Measurements from ENCODE around the gene MEN1.

MEN1 gene

GRCh38 chr11:64791781-64792291 lies 18.5 kb downstream of the MEN1 start:
- H3K27ac ChIP-seq: no peak overlapping the region
- TF ChIP-seq CTCF (IDR thresholded peaks at IDR 0.05) (no peak), ZFX (IDR thresholded peaks at IDR 0.05; ENCODE audit: borderline replicate concordance) (no peak)

- TF ChIP-seq CTCF (IDR thresholded peaks at IDR 0.05) (no peak), ZFX (IDR thresholded peaks at IDR 0.05; ENCODE audit: borderline replicate concordance) (no peak)
- H3K27ac ChIP-seq: no peak overlapping the region
Measured at GRCh38 chr11:64790205-64791095, 19.9 kb downstream of the MEN1 start.

GRCh38 chr11:64789331-64790204 lies 20.8 kb downstream of the MEN1 start:
- no peak for TF ChIP-seq ZFX (IDR thresholded peaks at IDR 0.05; ENCODE audit: borderline replicate concordance)
- no peak for TF ChIP-seq CTCF (IDR thresholded peaks at IDR 0.05)
- no peak overlapping the region for H3K27ac ChIP-seq

- TF ChIP-seq ZFX (IDR thresholded peaks at IDR 0.05; ENCODE audit: borderline replicate concordance): no peak
- no peak for TF ChIP-seq CTCF (IDR thresholded peaks at IDR 0.05)
- H3K27ac ChIP-seq: no peak overlapping the region
Measured at GRCh38 chr11:64788321-64789215, 21.8 kb downstream of the MEN1 start.

GRCh38 chr11:64787526-64788320 lies 22.6 kb downstream of the MEN1 start:
- no peak overlapping the region for H3K27ac ChIP-seq
- TF ChIP-seq ZFX (IDR thresholded peaks at IDR 0.05; ENCODE audit: borderline replicate concordance) (no peak), CTCF (IDR thresholded peaks at IDR 0.05) (peak; percentile 88)

GRCh38 chr11:64786308-64786707 lies 24.0 kb downstream of the MEN1 start:
- no peak overlapping the region for H3K27ac ChIP-seq
- TF ChIP-seq ZFX (IDR thresholded peaks at IDR 0.05; ENCODE audit: borderline replicate concordance) (no peak), CTCF (IDR thresholded peaks at IDR 0.05) (no peak)
